HCT116 (cell line): ENCODE data around the gene ARHGAP18. TPM values are rescaled to one million over a fixed set of nuclear protein-coding genes. Genes with fewer than 3 reads are reported as not detected.
A peak's percentile ranks its signal among the peaks of the same experiment; 100 is the strongest.

Source experiments
- ATAC-seq: fragments of 200-7000 bp; cut with Tn5 transposase; 2 replicates; pipeline ENCODE4 v1.9.1; 2020; ENCODE audit warnings: mild to moderate bottlenecking, moderate library complexity
- BruUV-seq: library from RNA; stranded (reverse); fragments of 400-500 nt; replicated peaks from 2 replicates; lab custom pipeline; 2021; lab: Mats Ljungman, UMichigan
- CTCF ChIA-PET: fragments of 300-600 bp; sonication (Branson Sonifier 250); formaldehyde crosslinking; loops from one replicate; lab custom pipeline; 2021; ENCODE audit warnings: antibody characterized with exemption; lab: Charles Lee
- POLR2A ChIA-PET: fragments of 300-600, 350-600 bp; sonication (Branson Sonifier 250); formaldehyde crosslinking; loops from one replicate; lab custom pipeline; 2021; ENCODE audit warnings: antibody characterized with exemption; lab: Charles Lee
- RAD21 ChIA-PET, 2 experiments: fragments of 300-600 bp; sonication (Branson Sonifier 250); formaldehyde crosslinking; loops; one replicate each; lab custom pipeline; 2023; ENCODE audit warnings: low total read pairs in 2 of 2; ENCODE audit not compliant: uncharacterized antibody in 2 of 2, unreplicated experiment in 2 of 2, low non-redundant PET in 1 of 2; lab: Charles Lee
- DNase-seq: peaks from one replicate; pipeline ENCODE4 v3.0.0-alpha.2; 2010; ENCODE audit warnings: low read depth, low spot score
- H2AFZ ChIP-seq: fragments of 200-600 bp; shearing (Covaris generic), sonication (generic); 2 replicates; pipeline ENCODE4 v1.6.1; 2017; ENCODE audit warnings: low read depth, mixed run types, mixed read lengths, antibody characterized with exemption, low read length; ENCODE audit not compliant: poor library complexity, severe bottlenecking
- H3K27ac ChIP-seq: 2 replicates; pipeline ENCODE4 v1.5.1; 2012; ENCODE audit warnings: low read depth, low read length
- H3K27me3 ChIP-seq: fragments of 200-600 bp; sonication (generic); 2 replicates; pipeline ENCODE4 v1.6.1; 2016; ENCODE audit warnings: mixed run types, low read length, mixed read lengths; ENCODE audit not compliant: insufficient read depth
- H3K36me3 ChIP-seq, 2 experiments: fragments of 200-500 bp in 1 of 2; fragments of 200-600 bp in 1 of 2; sonication (Bioruptor generic) in 1 of 2; sonication (generic) in 1 of 2; 2 replicates each; pipeline versions ENCODE4 v1.5.1 to v1.6.1; 2014 to 2016; ENCODE audit warnings: low read length in 2 of 2, inconsistent platforms in 1 of 2, mixed read lengths in 1 of 2, mixed run types in 1 of 2; ENCODE audit not compliant: insufficient read depth in 2 of 2, control insufficient read depth in 1 of 2
- H3K4me1 ChIP-seq, 2 experiments: fragments of 200-600 bp in 1 of 2; sonication (generic) in 1 of 2; 2 replicates each; pipeline versions ENCODE4 v1.5.1 to v1.6.1; 2012 to 2017; ENCODE audit warnings: low read length in 2 of 2, inconsistent platforms in 1 of 2, mild to moderate bottlenecking in 1 of 2, mixed read lengths in 1 of 2, mixed run types in 1 of 2, moderate library complexity in 1 of 2; ENCODE audit not compliant: insufficient read depth in 2 of 2, control insufficient read depth in 1 of 2
- H3K4me2 ChIP-seq: fragments of 200-600 bp; sonication (generic); 2 replicates; pipeline ENCODE4 v1.6.1; 2017; ENCODE audit warnings: mixed run types, low read length, mixed read lengths
- H3K4me3 ChIP-seq, 2 experiments: fragments of 200-600 bp in 1 of 2; sonication (generic) in 1 of 2; replicated peaks in 1 of 2; 2 replicates each; pipeline ENCODE4 v1.5.1; 2011 to 2016; ENCODE audit warnings: low read length in 2 of 2, control low read depth in 1 of 2, low read depth in 1 of 2, mild to moderate bottlenecking in 1 of 2, mixed read lengths in 1 of 2, mixed run types in 1 of 2
- H3K79me2 ChIP-seq: fragments of 200-600 bp; sonication (generic); 2 replicates; pipeline ENCODE4 v1.6.1; 2017; ENCODE audit warnings: mild to moderate bottlenecking, mixed run types, low read length, moderate library complexity, mixed read lengths; ENCODE audit not compliant: insufficient read depth
- H3K9ac ChIP-seq: fragments of 200-600 bp; sonication (generic); 2 replicates; pipeline ENCODE4 v1.6.1; 2016; ENCODE audit warnings: low read length, mixed read lengths
- H3K9me2 ChIP-seq: fragments of 200-600 bp; sonication (generic), shearing (Covaris generic); 2 replicates; pipeline ENCODE4 v1.6.1; 2017; ENCODE audit warnings: mixed run types, mild to moderate bottlenecking, moderate library complexity; ENCODE audit not compliant: insufficient read depth
- H3K9me3 ChIP-seq, 2 experiments: fragments of 200-500 bp in 1 of 2; fragments of 200-600 bp in 1 of 2; sonication (Bioruptor generic) in 1 of 2; sonication (generic) in 1 of 2; 2 replicates each; pipeline ENCODE4 v1.6.1; 2014 to 2017; ENCODE audit warnings: low read length in 2 of 2, mixed read lengths in 2 of 2, inconsistent platforms in 1 of 2, low read depth in 1 of 2, mild to moderate bottlenecking in 1 of 2, mixed run types in 1 of 2, moderate library complexity in 1 of 2; ENCODE audit not compliant: control insufficient read depth in 1 of 2, insufficient read depth in 1 of 2
- H4K20me1 ChIP-seq: fragments of 200-600 bp; sonication (generic), shearing (Covaris generic); 2 replicates; pipeline ENCODE4 v1.6.1; 2017; ENCODE audit warnings: mixed run types, mild to moderate bottlenecking, moderate library complexity; ENCODE audit not compliant: insufficient read depth
- EZH2phosphoT487 ChIP-seq: fragments of 200-600 bp; IDR thresholded peaks from 2 replicates; pipeline ENCODE4 v1.6.1; 2018; ENCODE audit warnings: antibody characterized with exemption, borderline replicate concordance
- FOSL1 ChIP-seq: IDR thresholded peaks from 2 replicates; pipeline ENCODE4 v1.6.1; 2012; ENCODE audit warnings: low read depth
- POLR2AphosphoS5 ChIP-seq: IDR thresholded peaks from 2 replicates; pipeline ENCODE4 v1.6.1; 2011; ENCODE audit warnings: mild to moderate bottlenecking, low read depth, low read length, moderate library complexity
- SP1 ChIP-seq: IDR thresholded peaks from 2 replicates; pipeline ENCODE4 v1.6.1; 2012; ENCODE audit warnings: low read depth
- intact Hi-C: fragments of 100-400 bp; cut with micrococcal nuclease; formaldehyde crosslinking; loops from 2 replicates; pipeline ENCODE4 v1.10.0; 2022
- total RNA-seq: library from RNA; stranded (reverse); gene quantifications from one replicate; pipeline ENCODE4 v1.2.1, GENCODE V29; 2021; ENCODE audit not compliant: unreplicated experiment
- TF ChIP-seq, protein P1 (sequence below): IDR thresholded peaks from 2 replicates; pipeline ENCODE4 v1.6.1; 2012

ARHGAP18 gene
- total RNA-seq, 1 experiment from 2014 or later = 70.3 TPM

DNA sequence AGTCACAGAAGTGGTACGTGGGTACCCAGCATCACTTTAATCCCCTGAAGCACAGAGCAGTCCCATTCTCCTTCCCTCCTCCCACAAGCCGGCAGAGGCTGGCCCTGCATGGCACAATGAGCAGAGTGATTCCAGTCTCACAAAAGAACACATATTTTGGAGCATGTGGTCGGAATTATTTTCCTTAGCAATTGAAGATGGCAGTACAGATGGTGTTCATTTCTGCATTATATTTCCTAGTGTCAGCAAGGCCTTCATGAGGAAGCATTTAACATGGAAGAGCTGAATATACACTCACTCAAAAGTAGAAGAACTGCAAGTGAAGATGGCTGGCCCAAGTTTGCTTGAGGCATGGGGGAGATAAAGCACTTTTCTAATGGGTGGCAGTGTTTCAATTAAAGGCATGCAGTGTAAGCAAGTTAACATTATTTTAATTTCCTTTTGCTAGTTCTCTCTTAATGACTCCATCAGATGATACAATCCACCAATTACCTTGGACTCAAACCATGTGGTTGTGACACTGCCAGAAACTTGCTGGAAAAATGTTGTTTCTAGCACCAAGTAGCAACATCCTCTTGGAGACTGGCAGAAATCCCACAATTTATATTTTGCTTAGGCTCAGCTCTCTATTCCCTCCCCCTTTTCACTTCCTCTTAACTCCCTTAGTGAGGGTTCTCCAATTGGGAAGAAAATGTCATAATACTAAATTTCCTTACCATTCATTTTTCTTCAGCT lies 74.4 kb downstream of the ARHGAP18 start:
- H3K27me3 ChIP-seq = no peaks in the 10 kb centered on the region
- DNase-seq = no peak
- H3K9me3 ChIP-seq = no peaks in the 10 kb centered on the region
- CTCF ChIA-PET = no interaction called here
- H3K4me2 ChIP-seq = no peak overlapping the region
- no peak overlapping the region for H2AFZ ChIP-seq
- no peaks in the 10 kb centered on the region for H3K9me2 ChIP-seq
- H3K4me1 ChIP-seq = peaks cover 31 to 52% of the 10 kb centered on the region in 2 experiments
- H4K20me1 ChIP-seq = no peaks in the 10 kb centered on the region
- peaks cover 11% of the 10 kb centered on the region; the same call in 1 of the 2 replicates for H3K79me2 ChIP-seq
- RAD21 ChIA-PET = no interaction called here
- TF ChIP-seq POLR2AphosphoS5 (no peak), EZH2phosphoT487 (no peak)
- TF ChIP-seq, protein P1, sequence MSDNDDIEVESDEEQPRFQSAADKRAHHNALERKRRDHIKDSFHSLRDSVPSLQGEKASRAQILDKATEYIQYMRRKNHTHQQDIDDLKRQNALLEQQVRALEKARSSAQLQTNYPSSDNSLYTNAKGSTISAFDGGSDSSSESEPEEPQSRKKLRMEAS = no peak
- POLR2A ChIA-PET = no interaction called here
- H3K36me3 ChIP-seq = peaks cover 13 to 15% of the 10 kb centered on the region in 2 experiments; a peak in 2 of 4 replicates
- no peak overlapping the region for H3K9ac ChIP-seq
- no TSS peak for BruUV-seq
- H3K4me3 ChIP-seq = no peak overlapping the region
- no peak for ATAC-seq
- intact Hi-C loops = no loop called here
- peak overlapping the region; percentile 11; the same call in 1 of the 2 replicates for H3K27ac ChIP-seq

DNA sequence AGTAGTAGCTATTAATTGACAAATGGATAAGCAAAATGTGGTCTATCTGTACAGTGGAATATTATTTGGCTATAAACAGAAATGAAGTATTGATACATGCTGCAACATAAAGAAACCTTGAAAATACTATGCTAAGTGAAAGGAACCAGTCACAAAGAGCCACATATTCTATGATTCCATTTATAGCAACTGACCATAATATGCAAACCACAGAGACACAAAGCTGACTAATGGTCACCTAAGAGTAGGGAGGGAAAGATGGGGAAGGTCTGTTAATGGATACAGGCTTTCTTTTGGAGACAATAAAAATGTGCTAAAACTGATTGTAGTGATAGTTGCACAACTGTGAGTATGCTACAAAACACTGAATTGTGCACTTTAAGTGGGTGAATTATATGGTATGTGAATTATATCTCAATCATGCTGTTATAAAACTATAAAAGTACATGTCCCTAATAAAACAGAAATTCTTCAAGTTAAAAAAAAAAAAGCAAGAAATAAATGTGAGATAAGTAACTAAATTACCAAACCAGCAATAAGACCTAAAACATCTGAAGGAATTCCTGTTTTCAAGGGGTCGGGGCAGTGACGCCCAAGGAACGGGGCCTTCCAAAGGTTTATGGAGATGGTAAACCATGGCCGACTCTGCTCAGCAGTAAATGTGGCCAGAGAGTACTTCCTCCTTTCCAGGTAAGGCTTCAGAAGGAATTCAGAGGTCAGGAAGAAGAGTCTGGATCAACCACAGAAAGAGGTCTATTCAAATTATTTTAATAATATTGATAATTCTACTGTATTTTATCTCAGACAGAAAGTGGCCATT lies 75.4 kb downstream of the ARHGAP18 start:
- Histone ChIP-seq H3K9ac (no peak overlapping the region), H3K9me2 (no peaks in the 10 kb centered on the region), H3K27me3 (no peaks in the 10 kb centered on the region), H2AFZ (no peak overlapping the region), H3K4me2 (no peak overlapping the region; the same call in 1 of the 2 replicates), H3K27ac (peak overlapping the region; percentile 1; the same call in 1 of the 2 replicates), H3K9me3 (no peaks in the 10 kb centered on the region), H3K4me3 (no peak overlapping the region), H3K79me2 (0 out of 2 replicates have a peak, but pooled peaks cover 4% of the 10 kb centered on the region), H3K4me1 (peaks cover 23 to 44% of the 10 kb centered on the region in 2 experiments), H3K36me3 (peaks cover 15% of the 10 kb centered on the region in 2 experiments; a peak in 2 of 4 replicates), H4K20me1 (no peaks in the 10 kb centered on the region)
- no peak for DNase-seq
- no TSS peak for BruUV-seq
- ChIA-PET CTCF (no interaction called here), RAD21 (no interaction called here), POLR2A (no interaction called here)
- intact Hi-C loops = no loop called here
- no peak for ATAC-seq
- TF ChIP-seq SP1 = no peak
- no peak for TF ChIP-seq EZH2phosphoT487
- TF ChIP-seq FOSL1 = no peak
- TF ChIP-seq, protein P1 = no peak
